DOHH2 (cell line): Measurements from ENCODE around the gene RELN.

ENCODE experiments used
- H3F3A ChIP-seq: fragments of 200-600 bp; sonication (generic), shearing (Covaris generic); 2 replicates; pipeline ENCODE4 v1.6.0; 2016; ENCODE audit warnings: antibody characterized with exemption, mild to moderate bottlenecking; ENCODE audit not compliant: control insufficient read depth, insufficient read depth
- H3K27ac ChIP-seq: fragments of 200-600 bp; sonication (generic); 2 replicates; pipeline ENCODE4 v1.5.1; 2014; ENCODE audit warnings: low read depth, mild to moderate bottlenecking, low read length, moderate library complexity
- H3K27me3 ChIP-seq: fragments of 200-600 bp; sonication (generic); 2 replicates; pipeline ENCODE4 v1.6.1; 2014; ENCODE audit warnings: mild to moderate bottlenecking, low read length, mixed read lengths; ENCODE audit not compliant: control insufficient read depth
- H3K36me3 ChIP-seq: fragments of 200-600 bp; sonication (generic); 2 replicates; pipeline ENCODE4 v1.6.1; 2014; ENCODE audit warnings: mild to moderate bottlenecking, low read length, moderate library complexity, mixed read lengths; ENCODE audit not compliant: control insufficient read depth
- H3K4me1 ChIP-seq: fragments of 200-600 bp; sonication (generic); 2 replicates; pipeline ENCODE4 v1.6.1; 2014; ENCODE audit warnings: mild to moderate bottlenecking, low read length, mixed read lengths; ENCODE audit not compliant: control insufficient read depth
- H3K4me2 ChIP-seq: fragments of 200-600 bp; sonication (generic); 2 replicates; pipeline ENCODE4 v1.6.0; 2014; ENCODE audit warnings: mild to moderate bottlenecking, low read length, moderate library complexity
- H3K4me3 ChIP-seq: fragments of 200-600 bp; sonication (generic); 2 replicates; pipeline ENCODE4 v1.5.1; 2014; ENCODE audit warnings: mild to moderate bottlenecking, low read length, mixed read lengths
- H3K79me2 ChIP-seq: fragments of 200-600 bp; sonication (generic); 2 replicates; pipeline ENCODE4 v1.6.1; 2014; ENCODE audit warnings: mild to moderate bottlenecking, low read length, mixed read lengths; ENCODE audit not compliant: control insufficient read depth
- H3K9me2 ChIP-seq: fragments of 200-600 bp; sonication (generic); replicated peaks from 2 replicates; pipeline ENCODE4 v1.6.1; 2014; ENCODE audit warnings: mild to moderate bottlenecking, low read length, mixed read lengths; ENCODE audit not compliant: control insufficient read depth
- H3K9me3 ChIP-seq: fragments of 200-600 bp; sonication (generic); 2 replicates; pipeline ENCODE4 v1.6.1; 2014; ENCODE audit warnings: antibody characterized with exemption, low read length, mixed read lengths; ENCODE audit not compliant: control insufficient read depth, insufficient read depth
- H4K20me1 ChIP-seq: fragments of 200-600 bp; sonication (generic); 2 replicates; pipeline ENCODE4 v1.6.0; 2014; ENCODE audit warnings: low read depth, mild to moderate bottlenecking, antibody characterized with exemption, low read length, moderate library complexity; ENCODE audit not compliant: control insufficient read depth, insufficient read depth
- CTCF ChIP-seq: fragments of 200-600 bp; sonication (generic); IDR thresholded peaks from one replicate; pipeline ENCODE4 v1.5.1; 2014; ENCODE audit warnings: antibody characterized with exemption, mild to moderate bottlenecking, low read depth, low read length; ENCODE audit not compliant: poor library complexity, severe bottlenecking
- EZH2phosphoT487 ChIP-seq: fragments of 200-600 bp; sonication (generic); IDR thresholded peaks from 2 replicates; pipeline ENCODE4 v1.6.1; 2017; ENCODE audit warnings: borderline replicate concordance, mild to moderate bottlenecking, antibody characterized with exemption, low read length, moderate library complexity, mixed read lengths

Gene RELN

DNA sequence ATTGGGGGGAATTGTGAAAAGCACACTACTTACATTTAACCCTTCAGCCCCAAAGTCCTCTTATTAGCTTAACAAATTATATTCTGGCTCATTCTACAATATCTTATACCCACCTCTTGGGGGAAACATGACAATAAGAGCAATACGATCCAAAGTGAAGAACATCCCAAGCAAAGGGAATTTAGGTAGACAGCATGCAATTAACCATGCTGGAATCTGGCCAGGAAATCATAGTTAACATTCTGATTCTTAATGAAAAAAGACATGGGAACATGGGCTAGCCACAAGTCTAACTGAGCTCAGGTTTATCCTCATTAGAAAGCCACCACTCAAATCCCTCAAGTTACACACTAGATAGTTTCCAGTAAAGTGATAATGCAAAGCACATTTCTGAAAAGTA is 301.5 kb downstream of the RELN start:
- H3K79me2 ChIP-seq: no peaks in the 10 kb centered on the region
- no peaks in the 10 kb centered on the region for H3K9me2 ChIP-seq
- no peak for TF ChIP-seq EZH2phosphoT487
- TF ChIP-seq CTCF: no peak
- no peak overlapping the region for H3K4me3 ChIP-seq
- H4K20me1 ChIP-seq: no peaks in the 10 kb centered on the region
- H3K9me3 ChIP-seq: no peaks in the 10 kb centered on the region
- 0 out of 2 replicates have a peak, but pooled peaks cover 2% of the 10 kb centered on the region for H3K27me3 ChIP-seq
- no peak overlapping the region for H3K4me2 ChIP-seq
- H3K27ac ChIP-seq: no peak overlapping the region
- H3K4me1 ChIP-seq: no peaks in the 10 kb centered on the region
- no peaks in the 10 kb centered on the region for H3F3A ChIP-seq
- H3K36me3 ChIP-seq: no peaks in the 10 kb centered on the region

- H3F3A ChIP-seq: no peaks in the 10 kb centered on the region
- H3K36me3 ChIP-seq: no peaks in the 10 kb centered on the region
- no peak overlapping the region for H3K27ac ChIP-seq
- no peaks in the 10 kb centered on the region for H3K79me2 ChIP-seq
- H4K20me1 ChIP-seq: no peaks in the 10 kb centered on the region
- 0 out of 2 replicates have a peak, but pooled peaks cover 2% of the 10 kb centered on the region for H3K27me3 ChIP-seq
- no peak overlapping the region for H3K4me3 ChIP-seq
- H3K9me2 ChIP-seq: no peaks in the 10 kb centered on the region
- no peaks in the 10 kb centered on the region for H3K9me3 ChIP-seq
- TF ChIP-seq EZH2phosphoT487 (no peak), CTCF (no peak)
- no peaks in the 10 kb centered on the region for H3K4me1 ChIP-seq
- H3K4me2 ChIP-seq: no peak overlapping the region
Observed at GRCh38 chr7:103687272-103687671, 302.2 kb downstream of the RELN start.

DNA sequence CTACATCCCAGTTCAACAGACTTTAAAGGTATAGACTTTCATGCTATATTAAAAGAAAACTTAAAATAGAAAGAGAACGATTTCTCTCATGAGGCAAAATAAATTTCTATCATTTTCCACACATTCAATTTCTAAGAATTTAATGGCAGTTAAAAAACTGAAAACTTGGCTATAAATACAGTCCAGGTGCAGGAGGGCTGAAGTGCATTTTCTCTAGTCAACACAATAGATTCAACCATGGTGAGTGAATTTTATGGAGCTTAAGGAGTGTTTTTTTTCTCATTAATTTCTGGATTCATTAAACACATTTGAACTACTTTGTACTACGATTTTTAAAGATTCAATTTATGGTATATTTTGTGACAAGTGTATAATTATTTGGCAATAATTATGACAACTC is 302.7 kb downstream of the RELN start:
- Histone ChIP-seq H3F3A (no peaks in the 10 kb centered on the region), H3K4me3 (no peak overlapping the region), H3K27ac (no peak overlapping the region), H3K27me3 (peaks cover 6% of the 10 kb centered on the region; the same call in 1 of the 2 replicates), H4K20me1 (no peaks in the 10 kb centered on the region), H3K9me2 (no peaks in the 10 kb centered on the region), H3K79me2 (no peaks in the 10 kb centered on the region), H3K4me2 (no peak overlapping the region), H3K36me3 (no peaks in the 10 kb centered on the region), H3K4me1 (no peaks in the 10 kb centered on the region), H3K9me3 (no peaks in the 10 kb centered on the region)
- no peak for TF ChIP-seq EZH2phosphoT487

DNA sequence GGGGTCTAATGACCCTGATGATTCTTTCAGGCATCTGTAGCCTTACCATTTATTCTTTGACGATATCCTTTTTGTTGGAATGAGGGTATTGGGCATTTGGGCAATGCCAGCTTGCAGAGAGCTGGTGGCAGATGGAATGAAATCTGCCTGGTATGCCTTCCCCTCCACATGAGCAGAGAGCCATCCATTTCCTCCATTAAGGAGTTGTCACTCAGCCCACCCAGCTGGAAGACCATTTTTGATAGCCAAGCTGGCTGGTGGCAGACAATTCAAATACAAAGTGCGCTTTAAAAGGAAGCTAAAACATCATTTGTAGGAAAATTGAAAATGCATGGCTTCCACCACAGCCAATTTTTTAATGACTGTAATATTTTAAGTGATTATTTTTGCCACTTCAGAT is 303.4 kb downstream of the RELN start:
- Histone ChIP-seq H3K4me1 (no peaks in the 10 kb centered on the region), H3K27ac (no peak overlapping the region), H3K9me2 (no peaks in the 10 kb centered on the region), H3K27me3 (peaks cover 6% of the 10 kb centered on the region; the same call in 1 of the 2 replicates), H3F3A (no peaks in the 10 kb centered on the region), H3K4me3 (no peak overlapping the region), H3K79me2 (no peaks in the 10 kb centered on the region), H3K4me2 (no peak overlapping the region), H4K20me1 (no peaks in the 10 kb centered on the region), H3K9me3 (no peaks in the 10 kb centered on the region), H3K36me3 (no peaks in the 10 kb centered on the region)
- TF ChIP-seq CTCF (no peak), EZH2phosphoT487 (no peak)
